Rectal smooth muscle tissue (tissue), 1 donor: ENCODE measurements around the gene PRKCH.

Experiments
- H3K27ac ChIP-seq: one replicate; pipeline ENCODE4 v1.7.0; 2013; ENCODE audit warnings: low read depth, low read length, inconsistent platforms
- H3K27me3 ChIP-seq: one replicate; pipeline ENCODE4 v1.7.0; 2013; ENCODE audit warnings: low read length; ENCODE audit not compliant: control insufficient read depth, insufficient read depth
- H3K36me3 ChIP-seq: one replicate; pipeline ENCODE4 v1.7.0; 2013; ENCODE audit warnings: low read length; ENCODE audit not compliant: control insufficient read depth, insufficient read depth
- H3K4me1 ChIP-seq: one replicate; pipeline ENCODE4 v1.7.0; 2013; ENCODE audit warnings: low read length; ENCODE audit not compliant: control insufficient read depth, insufficient read depth
- H3K4me3 ChIP-seq: one replicate; pipeline ENCODE4 v1.7.0; 2013; ENCODE audit warnings: low read length
- H3K9ac ChIP-seq: one replicate; pipeline ENCODE4 v1.7.0; 2013; ENCODE audit warnings: low read length

The PRKCH gene

DNA sequence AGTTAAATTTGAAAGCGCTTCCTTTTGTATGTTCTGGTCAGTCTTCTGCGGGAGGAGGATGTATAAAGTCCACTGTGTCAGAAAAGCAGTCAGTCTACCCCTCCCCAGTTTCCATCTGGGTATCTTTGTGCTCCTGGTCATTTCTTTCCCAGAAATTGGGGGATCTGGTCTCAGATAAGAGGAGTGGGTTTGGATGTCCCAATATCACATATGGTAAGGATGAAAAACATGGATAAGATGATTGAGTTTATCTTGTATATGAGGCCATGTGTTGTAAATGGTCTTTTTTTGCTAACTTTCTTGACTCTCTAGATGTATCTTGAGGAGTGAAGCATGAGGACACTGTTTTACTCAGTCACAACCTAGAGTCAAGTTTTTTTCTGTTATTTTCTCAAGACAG lies 187.1 kb downstream of the PRKCH start:
- H3K9ac ChIP-seq: no peak overlapping the region
- no peak overlapping the region for H3K27ac ChIP-seq
- H3K4me3 ChIP-seq: no peak overlapping the region
- H3K4me1 ChIP-seq: no peaks in the 10 kb centered on the region
- H3K27me3 ChIP-seq: no peaks in the 10 kb centered on the region
- no peaks in the 10 kb centered on the region for H3K36me3 ChIP-seq

GRCh38 chr14:61510736-61511557 lies 189.6 kb downstream of the PRKCH start:
- Histone ChIP-seq H3K27me3 (no peaks in the 10 kb centered on the region), H3K9ac (no peak overlapping the region), H3K4me3 (no peak overlapping the region), H3K27ac (no peak overlapping the region), H3K36me3 (no peaks in the 10 kb centered on the region), H3K4me1 (no peaks in the 10 kb centered on the region)

DNA sequence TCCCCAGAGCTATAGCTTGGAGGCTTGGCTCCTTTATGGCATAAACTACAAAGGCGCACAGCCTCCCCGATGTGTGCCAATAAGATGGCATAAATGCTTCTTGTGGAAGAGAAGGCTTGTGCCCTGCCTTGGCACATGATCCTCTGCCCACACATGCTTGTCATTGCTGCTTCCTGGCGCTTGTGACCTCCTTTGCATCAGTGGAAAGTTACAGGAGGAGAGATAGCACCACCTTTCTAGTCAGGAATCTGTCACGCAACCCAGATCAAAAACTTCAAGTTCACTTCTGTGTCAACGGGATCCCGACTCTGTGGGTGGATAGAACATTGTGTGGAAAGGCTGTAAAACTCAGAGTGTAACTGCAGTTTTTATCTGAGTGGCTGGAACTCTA lies 190.2 kb downstream of the PRKCH start:
- H3K4me1 ChIP-seq: no peaks in the 10 kb centered on the region
- H3K4me3 ChIP-seq: no peak overlapping the region
- no peaks in the 10 kb centered on the region for H3K27me3 ChIP-seq
- H3K27ac ChIP-seq: no peak overlapping the region
- no peak overlapping the region for H3K9ac ChIP-seq
- no peaks in the 10 kb centered on the region for H3K36me3 ChIP-seq

DNA sequence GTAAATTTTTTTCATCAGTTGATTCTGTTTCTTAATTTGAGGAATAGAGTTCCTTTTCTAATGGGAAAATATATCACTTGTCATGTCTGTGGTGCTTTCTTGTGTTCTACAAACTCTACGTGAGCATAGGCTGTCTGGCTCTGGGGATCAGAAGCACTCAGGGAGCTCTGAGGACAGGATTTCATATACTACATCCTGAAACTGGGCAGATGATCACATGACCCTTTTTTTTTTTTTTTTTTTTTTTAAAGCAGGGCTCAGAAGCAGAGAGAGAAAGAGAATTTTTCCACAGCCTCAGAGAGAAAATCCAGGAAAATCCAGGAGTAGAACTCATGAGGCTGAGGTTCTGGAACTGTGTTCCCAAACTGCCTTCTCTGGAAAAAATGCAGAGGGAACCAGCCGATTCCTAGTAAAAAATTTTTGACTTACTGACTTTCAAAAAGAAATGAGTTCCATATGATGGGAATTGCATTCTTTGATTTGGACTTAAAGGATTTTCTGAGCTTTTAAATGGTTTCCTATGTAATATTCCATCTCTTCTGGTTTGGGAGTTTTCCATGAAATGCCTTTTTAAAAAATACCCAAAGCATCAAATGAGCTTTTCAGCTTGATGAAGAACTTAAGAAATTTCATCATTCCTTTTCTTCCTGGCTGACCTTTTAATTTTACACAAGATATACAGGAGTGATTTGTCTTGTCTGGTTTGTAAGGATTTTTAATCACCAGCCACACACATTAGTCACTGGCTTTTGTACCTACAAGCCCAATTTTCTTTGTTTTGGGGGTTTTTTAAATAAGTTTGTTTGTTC lies 190.9 kb downstream of the PRKCH start:
- H3K4me1 ChIP-seq: no peaks in the 10 kb centered on the region

GRCh38 chr14:61513986-61514830 lies 192.8 kb downstream of the PRKCH start:
- no peaks in the 10 kb centered on the region for H3K36me3 ChIP-seq
- H3K27me3 ChIP-seq: no peaks in the 10 kb centered on the region
- H3K9ac ChIP-seq: no peak overlapping the region
- no peak overlapping the region for H3K27ac ChIP-seq
- no peak overlapping the region for H3K4me3 ChIP-seq
- H3K4me1 ChIP-seq: no peaks in the 10 kb centered on the region

More for the DNA sequence above, 190.9 kb downstream of the PRKCH start:
- H3K27ac ChIP-seq: no peak overlapping the region
- H3K36me3 ChIP-seq: no peaks in the 10 kb centered on the region
- no peak overlapping the region for H3K4me3 ChIP-seq
- H3K9ac ChIP-seq: no peak overlapping the region
- no peaks in the 10 kb centered on the region for H3K27me3 ChIP-seq

DNA sequence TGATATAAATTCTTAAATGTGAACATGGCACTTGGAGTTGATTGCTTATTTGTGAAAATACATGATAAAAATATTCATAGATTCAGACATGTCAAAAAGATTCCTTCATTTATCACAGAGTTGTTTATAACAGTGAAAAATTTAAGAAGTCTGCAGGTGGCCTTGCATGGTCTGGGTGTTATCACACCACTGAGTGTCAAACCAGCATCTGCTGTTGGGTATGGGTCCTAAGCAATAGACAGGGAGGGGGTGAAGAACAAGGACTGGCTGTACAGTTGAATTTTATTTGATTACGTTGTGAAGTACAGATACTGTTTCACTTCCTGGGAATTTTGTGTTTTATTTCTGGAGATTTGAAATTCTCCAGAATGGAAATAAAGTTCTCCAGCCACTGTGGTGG lies 193.5 kb downstream of the PRKCH start:
- H3K4me3 ChIP-seq: no peak overlapping the region
- H3K4me1 ChIP-seq: no peaks in the 10 kb centered on the region
- H3K27ac ChIP-seq: no peak overlapping the region
- no peaks in the 10 kb centered on the region for H3K36me3 ChIP-seq
- H3K27me3 ChIP-seq: no peaks in the 10 kb centered on the region
- no peak overlapping the region for H3K9ac ChIP-seq

DNA sequence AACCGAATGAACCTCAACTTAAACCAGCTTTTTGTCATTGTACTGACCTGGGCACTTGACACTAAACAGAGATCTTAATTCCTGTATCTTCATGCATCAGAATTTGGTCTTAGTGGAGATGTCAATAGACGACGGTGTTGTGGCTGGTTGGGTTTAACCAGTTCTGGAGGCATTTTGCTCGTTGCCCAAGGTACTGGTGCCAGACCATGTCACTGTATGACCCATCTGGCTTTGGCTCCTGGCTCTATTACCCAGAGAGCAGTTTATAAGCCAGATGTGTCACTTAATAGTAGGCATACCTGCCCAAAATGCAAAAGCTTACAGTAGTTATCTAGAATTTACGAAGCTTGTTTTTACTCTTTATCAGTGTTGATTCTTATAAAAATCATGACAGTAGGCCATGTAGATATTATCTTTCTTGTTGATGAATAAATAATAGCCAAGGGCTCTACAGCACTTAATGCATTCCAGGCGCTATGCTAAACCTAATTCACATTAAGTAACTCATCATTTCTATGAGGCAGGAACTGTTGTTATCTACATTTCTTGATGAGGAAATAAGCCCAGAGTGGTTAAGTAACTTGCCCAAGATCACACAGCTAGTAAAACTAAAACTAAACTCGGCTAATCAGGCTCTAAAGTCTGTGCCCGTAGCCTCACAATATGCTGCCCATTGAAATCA lies 194.2 kb downstream of the PRKCH start:
- H3K27me3 ChIP-seq: no peaks in the 10 kb centered on the region
- H3K36me3 ChIP-seq: no peaks in the 10 kb centered on the region
- no peak overlapping the region for H3K4me3 ChIP-seq
- no peaks in the 10 kb centered on the region for H3K4me1 ChIP-seq
- H3K27ac ChIP-seq: no peak overlapping the region
- H3K9ac ChIP-seq: no peak overlapping the region

DNA sequence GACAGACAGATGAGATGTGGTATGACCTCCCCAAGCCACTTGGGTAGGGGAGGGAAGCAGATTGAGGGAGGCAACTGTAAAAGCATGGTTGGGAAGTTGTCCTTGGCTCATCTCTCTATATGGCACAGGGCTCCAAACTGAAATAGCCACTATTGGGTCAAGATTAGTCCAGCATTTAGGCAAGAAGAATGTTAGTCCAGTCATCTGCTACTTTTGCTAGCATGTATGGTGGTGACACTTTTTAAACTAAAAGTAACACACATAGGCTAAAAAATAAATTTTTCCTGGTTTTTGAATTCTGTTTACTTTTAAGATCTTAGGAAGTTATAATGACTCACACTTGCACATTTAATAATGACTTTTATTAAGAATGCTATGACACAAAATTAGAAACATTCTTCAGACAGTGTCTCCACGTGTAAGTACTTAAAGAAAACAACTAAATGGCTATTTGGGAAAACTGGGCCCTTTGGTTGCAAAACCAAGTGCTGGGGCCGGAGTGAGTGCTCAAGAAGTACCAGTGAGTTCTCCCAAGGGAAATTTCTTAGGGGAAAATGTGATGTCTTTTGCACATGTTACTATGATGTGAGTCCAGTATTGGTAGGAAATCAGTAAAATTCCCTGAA lies 194.9 kb downstream of the PRKCH start:
- H3K27ac ChIP-seq: no peak overlapping the region
- no peaks in the 10 kb centered on the region for H3K36me3 ChIP-seq
- H3K4me3 ChIP-seq: no peak overlapping the region
- H3K4me1 ChIP-seq: no peaks in the 10 kb centered on the region
- H3K9ac ChIP-seq: no peak overlapping the region
- H3K27me3 ChIP-seq: no peaks in the 10 kb centered on the region

- Histone ChIP-seq H3K4me3 (no peak overlapping the region), H3K4me1 (no peaks in the 10 kb centered on the region), H3K27me3 (no peaks in the 10 kb centered on the region), H3K27ac (no peak overlapping the region), H3K9ac (no peak overlapping the region), H3K36me3 (no peaks in the 10 kb centered on the region)
These were observed 195.7 kb downstream of the PRKCH start for GRCh38 chr14:61516964-61517653.

- Histone ChIP-seq H3K9ac (no peak overlapping the region), H3K4me3 (no peak overlapping the region), H3K27me3 (no peaks in the 10 kb centered on the region), H3K27ac (no peak overlapping the region), H3K36me3 (no peaks in the 10 kb centered on the region), H3K4me1 (no peaks in the 10 kb centered on the region)
These were observed 196.6 kb downstream of the PRKCH start for GRCh38 chr14:61517911-61518384.

- Histone ChIP-seq H3K36me3 (no peaks in the 10 kb centered on the region), H3K27me3 (no peaks in the 10 kb centered on the region), H3K27ac (no peak overlapping the region)
These were observed 197.0 kb downstream of the PRKCH start for GRCh38 chr14:61518403-61518802.

More at GRCh38 chr14:61518403-61518802, 197.0 kb downstream of the PRKCH start:
- Histone ChIP-seq H3K4me3 (no peak overlapping the region), H3K4me1 (no peaks in the 10 kb centered on the region), H3K9ac (no peak overlapping the region)
